GM12872 (cell line): ENCODE results near the gene SFRP5.

Source experiments
- TF ChIP-seq, protein P1 (sequence below): IDR thresholded peaks from 3 replicates; pipeline ENCODE4 v1.5.1; 2011; ENCODE audit warnings: low read depth, mild to moderate bottlenecking, low read length, moderate library complexity; ENCODE audit not compliant: insufficient read depth

Gene SFRP5

DNA sequence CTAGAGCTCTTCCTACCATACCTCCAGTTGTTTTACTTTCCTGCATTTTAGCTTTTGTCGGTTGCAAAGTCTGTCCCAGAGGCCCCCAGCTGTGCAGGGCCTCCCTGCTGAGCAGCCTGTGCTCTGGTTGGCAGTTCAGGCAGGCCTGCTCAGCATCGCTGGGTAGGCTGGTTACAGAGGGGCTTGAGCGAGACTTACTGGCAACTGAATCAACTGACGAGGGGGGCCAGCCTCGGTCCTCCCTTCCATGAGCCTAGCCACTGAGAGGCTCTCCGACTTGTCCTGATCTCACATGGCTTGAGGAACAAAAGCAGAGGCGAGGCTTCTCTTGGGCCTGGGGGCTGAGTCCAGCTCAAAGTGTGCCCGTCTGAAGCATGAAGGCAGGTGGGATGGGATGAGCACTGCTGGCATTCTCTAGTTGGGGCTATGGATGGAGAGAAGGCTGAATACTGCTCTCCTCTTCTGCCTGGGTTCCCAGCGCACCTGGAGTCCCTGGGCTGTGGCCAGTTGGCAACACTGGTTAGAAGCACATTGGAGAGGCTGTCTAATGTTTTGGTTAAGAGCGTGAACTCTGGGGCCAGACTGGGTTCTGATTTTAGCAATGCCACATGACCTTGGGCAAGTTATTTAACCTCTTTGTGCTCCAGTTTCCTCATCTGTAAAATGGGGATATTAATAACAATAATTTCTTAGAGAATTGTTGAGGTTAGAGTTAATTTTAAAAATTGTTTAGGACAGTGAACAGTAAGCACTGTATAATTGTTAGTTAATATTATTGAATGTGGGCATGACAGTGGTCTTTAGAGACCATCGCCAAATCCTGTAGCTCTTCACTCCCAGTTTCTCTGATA lies 6.9 kb upstream of the SFRP5 start:
- TF ChIP-seq, protein P1, sequence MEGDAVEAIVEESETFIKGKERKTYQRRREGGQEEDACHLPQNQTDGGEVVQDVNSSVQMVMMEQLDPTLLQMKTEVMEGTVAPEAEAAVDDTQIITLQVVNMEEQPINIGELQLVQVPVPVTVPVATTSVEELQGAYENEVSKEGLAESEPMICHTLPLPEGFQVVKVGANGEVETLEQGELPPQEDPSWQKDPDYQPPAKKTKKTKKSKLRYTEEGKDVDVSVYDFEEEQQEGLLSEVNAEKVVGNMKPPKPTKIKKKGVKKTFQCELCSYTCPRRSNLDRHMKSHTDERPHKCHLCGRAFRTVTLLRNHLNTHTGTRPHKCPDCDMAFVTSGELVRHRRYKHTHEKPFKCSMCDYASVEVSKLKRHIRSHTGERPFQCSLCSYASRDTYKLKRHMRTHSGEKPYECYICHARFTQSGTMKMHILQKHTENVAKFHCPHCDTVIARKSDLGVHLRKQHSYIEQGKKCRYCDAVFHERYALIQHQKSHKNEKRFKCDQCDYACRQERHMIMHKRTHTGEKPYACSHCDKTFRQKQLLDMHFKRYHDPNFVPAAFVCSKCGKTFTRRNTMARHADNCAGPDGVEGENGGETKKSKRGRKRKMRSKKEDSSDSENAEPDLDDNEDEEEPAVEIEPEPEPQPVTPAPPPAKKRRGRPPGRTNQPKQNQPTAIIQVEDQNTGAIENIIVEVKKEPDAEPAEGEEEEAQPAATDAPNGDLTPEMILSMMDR, result no peak

- TF ChIP-seq, protein P1, result no peak
Measured at GRCh38 chr10:97777143-97777542, 5.3 kb upstream of the SFRP5 start.

GRCh38 chr10:97774811-97775294 lies 3.1 kb upstream of the SFRP5 start:
- TF ChIP-seq, protein P1, result no peak

DNA sequence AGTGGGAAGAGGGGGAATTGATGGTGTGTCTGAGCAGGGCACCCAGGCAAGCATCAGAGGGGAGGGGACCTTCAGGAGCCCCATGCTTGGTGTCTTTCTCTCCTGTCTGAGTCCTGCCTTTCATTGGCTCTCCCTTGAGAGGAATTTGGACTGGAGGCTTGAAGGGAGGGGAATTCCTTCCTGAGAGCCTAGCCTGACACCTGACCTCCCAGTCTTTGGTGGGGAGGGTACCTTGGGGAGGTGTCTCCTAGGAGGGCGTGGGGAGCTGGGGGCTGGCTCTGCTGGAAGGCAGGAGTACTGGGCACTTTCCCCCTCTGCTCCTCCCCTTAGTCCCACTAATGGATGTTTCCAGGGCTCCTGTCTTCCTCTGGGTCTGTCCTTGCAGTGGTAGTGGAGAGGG lies 1.3 kb upstream of the SFRP5 start:
- TF ChIP-seq, protein P1, result no peak

GRCh38 chr10:97771055-97771891 lies 526 bp downstream of the SFRP5 start:
- TF ChIP-seq, protein P1, result no peak

DNA sequence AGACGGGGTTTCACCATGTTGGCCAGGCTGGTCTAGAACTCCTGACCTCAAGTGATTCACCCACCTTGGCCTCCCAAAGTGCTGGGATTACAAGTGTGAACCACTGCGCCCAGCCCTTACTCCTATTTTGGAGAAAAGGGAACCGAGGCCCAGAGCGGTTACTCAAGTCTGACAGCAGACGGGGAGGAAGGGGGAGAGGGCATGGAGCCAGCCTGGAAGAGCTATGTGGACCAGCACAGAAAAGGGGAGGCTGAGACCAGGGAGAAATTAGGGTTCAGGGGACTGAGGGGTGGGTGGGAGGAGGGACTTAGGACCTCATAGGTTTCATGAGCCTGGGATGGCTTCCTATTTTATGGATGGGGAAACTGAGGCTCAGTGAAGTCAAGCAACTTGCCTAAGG lies 1.5 kb downstream of the SFRP5 start:
- TF ChIP-seq, protein P1, result no peak

DNA sequence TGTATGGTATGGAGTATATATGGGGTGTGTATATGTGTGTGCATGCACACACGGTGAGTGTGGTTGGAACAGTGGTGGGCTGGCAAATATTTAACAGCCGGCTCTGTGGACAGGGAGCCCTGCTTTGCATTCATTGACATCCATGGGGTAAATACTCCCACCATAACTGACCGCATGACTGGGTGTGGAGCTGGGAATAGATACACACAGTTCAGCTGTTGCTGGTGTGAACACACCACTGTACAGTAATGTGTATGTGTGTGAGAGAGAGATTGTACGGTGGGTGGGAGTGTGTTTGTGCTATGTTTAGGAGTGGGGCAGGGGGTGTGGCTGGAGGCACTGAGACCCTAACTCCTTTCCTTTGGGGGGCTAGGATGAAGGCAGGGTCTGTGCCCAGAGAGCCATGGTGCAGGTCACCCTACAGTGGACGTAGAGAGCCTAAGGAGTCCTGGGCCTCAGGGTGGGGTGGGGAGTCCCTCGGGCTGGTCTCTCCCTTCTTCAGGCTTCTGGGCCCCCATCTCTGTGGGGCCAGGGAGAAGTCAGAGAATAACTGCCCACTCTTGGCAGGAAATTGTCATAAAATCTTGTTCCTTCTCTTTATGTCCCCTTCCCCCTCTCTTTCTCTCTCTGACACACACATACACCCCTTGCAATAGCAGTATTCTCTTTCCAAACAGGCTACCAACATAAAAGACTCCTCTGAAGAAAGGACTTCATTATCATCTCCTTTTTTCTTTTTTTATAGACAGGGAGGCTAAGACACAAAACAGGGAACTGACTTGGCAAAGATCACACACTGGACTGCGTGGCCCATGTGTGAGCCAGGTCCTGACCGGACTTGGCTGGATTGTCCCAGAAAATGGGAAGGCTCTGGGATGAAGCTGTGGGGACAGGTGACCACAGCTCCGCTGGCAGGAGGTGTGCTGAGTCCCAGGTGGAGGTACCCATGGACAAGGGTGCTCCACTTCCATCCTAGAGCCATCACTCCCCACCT lies 3.2 kb downstream of the SFRP5 start:
- TF ChIP-seq, protein P1, result no peak
